GM21723 (cell line): ENCODE results near the gene CTPS2.

Experiments used
- ATAC-seq: cut with Tn5 transposase; IDR thresholded peaks from one replicate; pipeline ENCODE4 v1.9.1; 2021; ENCODE audit warnings: mild to moderate bottlenecking, moderate library complexity; ENCODE audit not compliant: unreplicated experiment

CTPS2 gene

GRCh38 chrX:16573781-16574180 lies 138.7 kb downstream of the CTPS2 start:
- ATAC-seq: no peak

GRCh38 chrX:16567681-16568080 lies 144.8 kb downstream of the CTPS2 start:
- ATAC-seq: no peak

- ATAC-seq: no peak
These were observed 145.9 kb downstream of the CTPS2 start for GRCh38 chrX:16566571-16566970.

GRCh38 chrX:16560173-16560572 lies 152.3 kb downstream of the CTPS2 start:
- ATAC-seq: no peak

GRCh38 chrX:16559206-16559619 lies 153.3 kb downstream of the CTPS2 start:
- no peak for ATAC-seq

- ATAC-seq: no peak
These were observed 154.0 kb downstream of the CTPS2 start for GRCh38 chrX:16558489-16558888.

- ATAC-seq: no peak
These were observed 159.9 kb downstream of the CTPS2 start for GRCh38 chrX:16552546-16552945.

- ATAC-seq: no peak
These were observed 164.8 kb downstream of the CTPS2 start for GRCh38 chrX:16547644-16548043.

- no peak for ATAC-seq
These were observed 167.5 kb downstream of the CTPS2 start for GRCh38 chrX:16544969-16545368.
